ENCODE results near the gene PHOX2A. TPM values are rescaled to one million over a fixed set of nuclear protein-coding genes. Genes with fewer than 3 reads are reported as not detected.
A peak's percentile ranks its signal among the peaks of the same experiment; 100 is the strongest.

Gene PHOX2A
- total RNA-seq, 1 donor from 2014 or later, result not detected

GRCh38 chr11:72235351-72236057, 8.5 kb downstream of the PHOX2A start:
- Histone ChIP-seq H3K36me3 (ENCODE audit: insufficient read depth, low read length) (peaks cover 40% of the 10 kb centered on the region), H3K79me2 (ENCODE audit: insufficient read depth, low read length) (peaks cover 9% of the 10 kb centered on the region), H3K9ac (ENCODE audit: low read length) (no peak overlapping the region), H3K9me3 (ENCODE audit: insufficient read depth, low read depth, low read length) (no peaks in the 10 kb centered on the region), H3K4me1 (ENCODE audit: insufficient read depth, low read length) (peaks cover 21% of the 10 kb centered on the region), H3K4me2 (ENCODE audit: low read length) (no peak overlapping the region), H3K27ac (ENCODE audit: low read depth, low read length) (no peak overlapping the region), H3K27me3 (ENCODE audit: insufficient read depth, low read length) (peaks cover 8% of the 10 kb centered on the region), H4K20me1 (ENCODE audit: insufficient read depth, low read length) (peaks cover 87% of the 10 kb centered on the region), H2AFZ (ENCODE audit: low read depth, low read length) (no peak overlapping the region), H3K4me3 (ENCODE audit: insufficient read depth, low read depth, low read length) (no peak overlapping the region)
- no peak for TF ChIP-seq CTCF (IDR thresholded peaks at IDR 0.05; ENCODE audit: insufficient read depth, low read depth, low read length)
- no peak for TF ChIP-seq EZH2 (IDR thresholded peaks at IDR 0.05; ENCODE audit: insufficient read depth, low read length)
- DNase-seq (ENCODE audit: low read depth) (no peak), FAIRE-seq (no peak)
- H3K27me3 Mint-ChIP-seq (ENCODE audit: low read depth, unreplicated experiment), result peaks cover 5% of the 10 kb centered on the region
- H3K4me3 Mint-ChIP-seq (ENCODE audit: unreplicated experiment), result no peak overlapping the region
- peaks cover 13% of the 10 kb centered on the region for H3K4me1 Mint-ChIP-seq (ENCODE audit: low read depth, unreplicated experiment)
- H3K27ac Mint-ChIP-seq (ENCODE audit: unreplicated experiment), result no peak overlapping the region
- H3K36me3 Mint-ChIP-seq (ENCODE audit: low read depth, unreplicated experiment), result peaks cover 32% of the 10 kb centered on the region
- H3K9me3 Mint-ChIP-seq (ENCODE audit: unreplicated experiment), result no peaks in the 10 kb centered on the region

DNA sequence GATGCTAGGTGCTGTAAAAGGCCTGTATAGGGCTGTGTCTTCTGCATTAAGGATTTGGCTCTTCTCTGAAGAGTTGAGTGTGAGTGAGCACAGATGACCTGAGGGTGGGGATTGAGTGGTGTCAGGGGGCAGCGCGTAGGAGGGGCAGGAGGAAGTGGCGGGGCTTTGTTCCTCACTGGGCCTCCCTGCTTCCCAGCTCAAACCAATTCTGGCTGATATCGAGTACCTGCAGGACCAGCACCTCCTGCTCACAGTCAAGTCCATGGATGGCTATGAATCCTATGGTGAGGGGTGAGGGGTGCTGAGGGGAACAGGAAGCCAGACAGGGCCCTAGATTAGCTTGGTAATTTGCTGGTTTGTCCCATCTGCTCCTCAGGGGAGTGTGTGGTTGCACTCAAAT, 9.1 kb downstream of the PHOX2A start:
- peaks cover 12% of the 10 kb centered on the region for H3K79me2 ChIP-seq (ENCODE audit: insufficient read depth, low read length)
- H3K36me3 ChIP-seq (ENCODE audit: insufficient read depth, low read length), result peaks cover 42% of the 10 kb centered on the region
- Mint-ChIP-seq H3K9me3 (ENCODE audit: unreplicated experiment) (no peaks in the 10 kb centered on the region), H3K27ac (ENCODE audit: unreplicated experiment) (peak overlapping the region; percentile 14), H3K4me3 (ENCODE audit: unreplicated experiment) (no peak overlapping the region), H3K36me3 (ENCODE audit: low read depth, unreplicated experiment) (peaks cover 30% of the 10 kb centered on the region), H3K4me1 (ENCODE audit: low read depth, unreplicated experiment) (peaks cover 11% of the 10 kb centered on the region), H3K27me3 (ENCODE audit: low read depth, unreplicated experiment) (peaks cover 2% of the 10 kb centered on the region)
- H2AFZ ChIP-seq (ENCODE audit: low read depth, low read length), result no peak overlapping the region
- FAIRE-seq (no peak), DNase-seq (ENCODE audit: low read depth) (no peak)
- no peak for TF ChIP-seq CTCF (IDR thresholded peaks at IDR 0.05; ENCODE audit: insufficient read depth, low read depth, low read length)
- TF ChIP-seq EZH2 (IDR thresholded peaks at IDR 0.05; ENCODE audit: insufficient read depth, low read length), result no peak
- H3K4me3 ChIP-seq (ENCODE audit: insufficient read depth, low read depth, low read length), result no peak overlapping the region
- H3K27ac ChIP-seq (ENCODE audit: low read depth, low read length), result no peak overlapping the region
- H4K20me1 ChIP-seq (ENCODE audit: insufficient read depth, low read length), result peaks cover 93% of the 10 kb centered on the region
- H3K9ac ChIP-seq (ENCODE audit: low read length), result no peak overlapping the region
- H3K27me3 ChIP-seq (ENCODE audit: insufficient read depth, low read length), result peaks cover 2% of the 10 kb centered on the region
- no peaks in the 10 kb centered on the region for H3K9me3 ChIP-seq (ENCODE audit: insufficient read depth, low read depth, low read length)
- no peak overlapping the region for H3K4me2 ChIP-seq (ENCODE audit: low read length)
- peaks cover 15% of the 10 kb centered on the region for H3K4me1 ChIP-seq (ENCODE audit: insufficient read depth, low read length)

GRCh38 chr11:72234514-72234830, 9.5 kb downstream of the PHOX2A start:
- no peaks in the 10 kb centered on the region for H3K9me3 Mint-ChIP-seq (ENCODE audit: unreplicated experiment)
- no peak overlapping the region for H3K4me3 Mint-ChIP-seq (ENCODE audit: unreplicated experiment)
- peak overlapping the region; percentile 14 for H3K27ac Mint-ChIP-seq (ENCODE audit: unreplicated experiment)
- H3K4me1 Mint-ChIP-seq (ENCODE audit: low read depth, unreplicated experiment), result peaks cover 11% of the 10 kb centered on the region
- Histone ChIP-seq H3K27me3 (ENCODE audit: insufficient read depth, low read length) (peaks cover 1% of the 10 kb centered on the region), H3K36me3 (ENCODE audit: insufficient read depth, low read length) (peaks cover 46% of the 10 kb centered on the region), H3K4me2 (ENCODE audit: low read length) (no peak overlapping the region), H3K9me3 (ENCODE audit: insufficient read depth, low read depth, low read length) (no peaks in the 10 kb centered on the region), H2AFZ (ENCODE audit: low read depth, low read length) (no peak overlapping the region), H3K4me1 (ENCODE audit: insufficient read depth, low read length) (peaks cover 13% of the 10 kb centered on the region), H4K20me1 (ENCODE audit: insufficient read depth, low read length) (peaks cover 97% of the 10 kb centered on the region), H3K79me2 (ENCODE audit: insufficient read depth, low read length) (peaks cover 14% of the 10 kb centered on the region), H3K9ac (ENCODE audit: low read length) (no peak overlapping the region), H3K27ac (ENCODE audit: low read depth, low read length) (no peak overlapping the region), H3K4me3 (ENCODE audit: insufficient read depth, low read depth, low read length) (no peak overlapping the region)
- TF ChIP-seq CTCF (IDR thresholded peaks at IDR 0.05; ENCODE audit: insufficient read depth, low read depth, low read length), result no peak
- no peak for TF ChIP-seq EZH2 (IDR thresholded peaks at IDR 0.05; ENCODE audit: insufficient read depth, low read length)
- DNase-seq (ENCODE audit: low read depth) (no peak), FAIRE-seq (no peak)
- peaks cover 31% of the 10 kb centered on the region for H3K36me3 Mint-ChIP-seq (ENCODE audit: low read depth, unreplicated experiment)
- peaks cover 2% of the 10 kb centered on the region for H3K27me3 Mint-ChIP-seq (ENCODE audit: low read depth, unreplicated experiment)
